ENCODE measurements around the gene SASH1. TPM values are rescaled to one million over a fixed set of nuclear protein-coding genes. Genes with fewer than 3 reads are reported as not detected.
A peak's percentile ranks its signal among the peaks of the same experiment; 100 is the strongest.

The SASH1 gene
- total RNA-seq, 1 donor from 2014 or later, result 91.9 TPM

GRCh38 chr6:148436466-148436865 lies 93.8 kb downstream of the SASH1 start:
- no peak for DNase-seq

- no peak for DNase-seq
Measured at GRCh38 chr6:148438632-148439031, 96.0 kb downstream of the SASH1 start.

GRCh38 chr6:148440016-148440415 lies 97.4 kb downstream of the SASH1 start:
- DNase-seq, result peak; percentile 54

GRCh38 chr6:148440877-148441453 lies 98.3 kb downstream of the SASH1 start:
- DNase-seq, result peak; percentile 93

GRCh38 chr6:148441454-148441911 lies 98.8 kb downstream of the SASH1 start:
- no peak for DNase-seq

- no peak for DNase-seq
Measured at GRCh38 chr6:148443798-148444560, 101.3 kb downstream of the SASH1 start.

- no peak for DNase-seq
Measured at GRCh38 chr6:148445116-148445515, 102.5 kb downstream of the SASH1 start.

GRCh38 chr6:148445620-148446019 lies 103.0 kb downstream of the SASH1 start:
- no peak for DNase-seq

- no peak for DNase-seq
Measured at GRCh38 chr6:148446681-148447080, 104.0 kb downstream of the SASH1 start.

- no peak for DNase-seq
Measured at GRCh38 chr6:148447521-148448230, 105.0 kb downstream of the SASH1 start.

- no peak for DNase-seq
Measured at GRCh38 chr6:148448369-148449012, 105.9 kb downstream of the SASH1 start.

GRCh38 chr6:148450866-148451265 lies 108.2 kb downstream of the SASH1 start:
- DNase-seq, result no peak

GRCh38 chr6:148451690-148452089 lies 109.1 kb downstream of the SASH1 start:
- DNase-seq, result no peak

GRCh38 chr6:148452876-148453275 lies 110.2 kb downstream of the SASH1 start:
- peak; percentile 78 for DNase-seq

GRCh38 chr6:148453906-148454305 lies 111.3 kb downstream of the SASH1 start:
- no peak for DNase-seq

- DNase-seq, result no peak
Measured at GRCh38 chr6:148455225-148455624, 112.6 kb downstream of the SASH1 start.

- DNase-seq, result no peak
Measured at GRCh38 chr6:148455674-148456558, 113.3 kb downstream of the SASH1 start.

GRCh38 chr6:148457137-148457842 lies 114.7 kb downstream of the SASH1 start:
- DNase-seq, result no peak

- DNase-seq, result no peak
Measured at GRCh38 chr6:148457843-148458159, 115.2 kb downstream of the SASH1 start.

- DNase-seq, result no peak
Measured at GRCh38 chr6:148459238-148459637, 116.6 kb downstream of the SASH1 start.
